K562 (cell line): Measurements from ENCODE around the gene LRP1B. TPM values are rescaled to one million over a fixed set of nuclear protein-coding genes. Genes with fewer than 3 reads are reported as not detected.

Experiments
- ATAC-seq: fragments of 200-7000 bp; cut with Tn5 transposase; 3 replicates; pipeline ENCODE4 v1.9.1; 2020; ENCODE audit warnings: moderate library complexity
- BruUV-seq: library from RNA; stranded (reverse); fragments of 400-500 nt; replicated peaks from 2 replicates; lab custom pipeline; 2021; lab: Mats Ljungman, UMichigan
- CTCF ChIA-PET: fragments of 300-600 bp; formaldehyde crosslinking; extraction: SDS; loops from one replicate; lab custom pipeline; 2021; ENCODE audit warnings: low intra/inter-chr PET ratio; lab: Yijun Ruan, JAX
- POLR2A ChIA-PET: fragments of 300-600, 350-650 bp; sonication (Branson Sonifier 250); formaldehyde crosslinking; extraction: SDS; loops from one replicate; lab custom pipeline; 2021; ENCODE audit warnings: antibody characterized with exemption, inconsistent platforms; lab: Yijun Ruan, JAX
- DNase-seq, 4 experiments: peaks; one replicate each; pipeline versions ENCODE4 v3.0.0 to v3.0.0-alpha.2; 2011 to 2018; ENCODE audit warnings: low spot score in 3 of 4, mixed read lengths in 3 of 4; ENCODE audit errors: extremely low read depth in 1 of 4
- FAIRE-seq: peaks from 2 replicates; lab custom pipeline; 2011; peaks lifted over from hg19 to GRCh38; lab: Jason Lieb, UNC
- H2AFZ ChIP-seq: 2 replicates; pipeline ENCODE4 v1.6.0; 2011; ENCODE audit warnings: low read depth, low read length, control low read depth, inconsistent platforms
- H3K27ac ChIP-seq: fragments of 200-600 bp; 3 replicates; pipeline ENCODE4 v1.8.0; 2011; ENCODE audit warnings: low read depth, mild to moderate bottlenecking, control low read depth, inconsistent platforms, low read length, moderate library complexity, mixed read lengths; ENCODE audit errors: extremely low read depth
- H3K27me3 ChIP-seq, 2 experiments: fragments of 300-600 bp in 1 of 2; 2 replicates in 1 of 2; 3 replicates in 1 of 2; pipeline versions ENCODE4 v1.6.0 to v1.8.0; 2011; ENCODE audit warnings: inconsistent platforms in 2 of 2, low read length in 2 of 2, mild to moderate bottlenecking in 1 of 2, mixed read lengths in 1 of 2, moderate library complexity in 1 of 2; ENCODE audit not compliant: control insufficient read depth in 2 of 2, insufficient read depth in 2 of 2
- H3K36me3 ChIP-seq: fragments of 300-600 bp; 3 replicates; pipeline ENCODE4 v1.8.0; 2011; ENCODE audit warnings: mild to moderate bottlenecking, low read length, inconsistent platforms; ENCODE audit not compliant: control insufficient read depth, insufficient read depth
- H3K4me1 ChIP-seq, 2 experiments: fragments of 200-600 bp in 1 of 2; replicated peaks in 1 of 2; 2 replicates in 1 of 2; 3 replicates in 1 of 2; pipeline versions ENCODE4 v1.5.1 to v1.8.0; 2011; ENCODE audit warnings: inconsistent platforms in 2 of 2, low read length in 2 of 2, mild to moderate bottlenecking in 1 of 2, mixed read lengths in 1 of 2, moderate library complexity in 1 of 2; ENCODE audit not compliant: control insufficient read depth in 2 of 2, insufficient read depth in 2 of 2
- H3K4me2 ChIP-seq: 2 replicates; pipeline ENCODE4 v1.6.1; 2011; ENCODE audit warnings: low read length, control low read depth, inconsistent platforms, mixed read lengths; ENCODE audit not compliant: insufficient read depth
- H3K4me3 ChIP-seq: fragments of 200-600 bp; sonication (generic), shearing (Covaris generic); 2 replicates; pipeline ENCODE4 v1.5.1; 2016; ENCODE audit warnings: control low read depth, inconsistent platforms
- H3K79me2 ChIP-seq: fragments of 200-600 bp; 3 replicates; pipeline ENCODE4 v1.8.0; 2011; ENCODE audit warnings: low read length, inconsistent platforms; ENCODE audit not compliant: control insufficient read depth, insufficient read depth
- H3K9ac ChIP-seq, 2 experiments: 2 replicates each; pipeline versions ENCODE4 v1.6.0 to v1.6.1; 2011; ENCODE audit warnings: low read depth in 2 of 2, low read length in 2 of 2, control low read depth in 1 of 2, inconsistent platforms in 1 of 2, mild to moderate bottlenecking in 1 of 2, mixed read lengths in 1 of 2; ENCODE audit not compliant: insufficient read depth in 1 of 2
- H3K9me1 ChIP-seq: one replicate; pipeline ENCODE4 v1.6.0; 2011; ENCODE audit warnings: inconsistent platforms, mild to moderate bottlenecking, low read length, moderate library complexity; ENCODE audit not compliant: control insufficient read depth, insufficient read depth
- H3K9me3 ChIP-seq: replicated peaks from 2 replicates; pipeline ENCODE4 v1.5.1; 2011; ENCODE audit warnings: low read depth, low read length, inconsistent platforms; ENCODE audit not compliant: control insufficient read depth, insufficient read depth
- H4K20me1 ChIP-seq: replicated peaks from 2 replicates; pipeline ENCODE4 v1.6.1; 2011; ENCODE audit warnings: low read length, inconsistent platforms, mixed read lengths; ENCODE audit not compliant: control insufficient read depth, insufficient read depth
- CREM ChIP-seq: IDR thresholded peaks from 2 replicates; pipeline ENCODE4 v1.6.1; 2014; ENCODE audit warnings: antibody characterized with exemption, low read depth
- DDX20 ChIP-seq: fragments of 450-650 bp; IDR thresholded peaks from 2 replicates; pipeline ENCODE4 v1.6.1; 2016; ENCODE audit warnings: missing genetic modification characterization, low read depth, mild to moderate bottlenecking, missing compliant biosample characterization, moderate library complexity
- MAFG ChIP-seq: fragments of 450-650 bp; conservative IDR thresholded peaks from 2 replicates; pipeline ENCODE4 v1.6.1; 2016; ENCODE audit warnings: missing genetic modification characterization, missing compliant biosample characterization
- MAFK ChIP-seq: IDR thresholded peaks from 2 replicates; pipeline ENCODE4 v1.6.1; 2011; ENCODE audit warnings: low read length, improper control_type of control experiment
- MEF2A ChIP-seq: IDR thresholded peaks from 2 replicates; pipeline ENCODE4 v1.6.1; 2011; ENCODE audit warnings: low read depth, mild to moderate bottlenecking, low read length, moderate library complexity; ENCODE audit not compliant: control insufficient read depth
- NR1H2 ChIP-seq: sonication (generic); formaldehyde crosslinking; IDR thresholded peaks from 2 replicates; pipeline ENCODE4 v1.4.0; 2020; ENCODE audit warnings: mild to moderate bottlenecking, missing genetic modification reagents
- PCBP2 ChIP-seq: fragments of 200-400 bp; formaldehyde crosslinking; IDR thresholded peaks from 2 replicates; pipeline ENCODE4 v1.6.1; 2018; ENCODE audit warnings: low read length, low read depth, mild to moderate bottlenecking, moderate library complexity; ENCODE audit not compliant: poor library complexity, severe bottlenecking
- PTBP1 ChIP-seq: fragments of 200-400 bp; formaldehyde crosslinking; IDR thresholded peaks from 2 replicates; pipeline ENCODE4 v1.6.1; 2017; ENCODE audit warnings: low read depth, low read length
- TAF9B ChIP-seq: fragments of 450-650 bp; IDR thresholded peaks from 2 replicates; pipeline ENCODE4 v1.6.1; 2018; ENCODE audit warnings: mild to moderate bottlenecking; ENCODE audit not compliant: partially characterized antibody
- TOE1 ChIP-seq, 2 experiments: fragments of 450-650 bp in 1 of 2; sonication (generic) in 1 of 2; formaldehyde crosslinking in 1 of 2; IDR thresholded peaks; 2 replicates each; pipeline versions ENCODE4 v1.7.1 to v1.8.0; 2016 to 2022; ENCODE audit warnings: borderline replicate concordance in 2 of 2, mild to moderate bottlenecking in 2 of 2, antibody characterized with exemption in 1 of 2, inconsistent platforms in 1 of 2, low read depth in 1 of 2, missing genetic modification reagents in 1 of 2, moderate library complexity in 1 of 2
- ZNF316 ChIP-seq: fragments of 450-650 bp; IDR thresholded peaks from 2 replicates; pipeline ENCODE4 v1.6.1; 2016
- ZNF561 ChIP-seq: fragments of 450-650 bp; formaldehyde crosslinking; conservative IDR thresholded peaks from 2 replicates; pipeline ENCODE4 v1.4.0; 2020; ENCODE audit warnings: mild to moderate bottlenecking, moderate library complexity
- WGBS: fragments of 100-300 bp; shearing (Covaris generic); methylation state at CpG from one replicate; pipeline ENCODE4 v1.1.6; 2016; ENCODE audit warnings: low coverage, mixed read lengths; ENCODE audit not compliant: insufficient coverage; ENCODE audit errors: missing lambda C conversion rate; 5-methylcytosine and 5-hydroxymethylcytosine counted together
- in situ Hi-C: fragments of 300-500 bp; cut with MboI; formaldehyde crosslinking; loops from 4 replicates; pipeline ENCODE4 v1.15.0; 2018; ENCODE audit warnings: inconsistent platforms, mixed read lengths
- intact Hi-C: fragments of 100-400 bp; cut with micrococcal nuclease; formaldehyde crosslinking; loops from 2 replicates; pipeline ENCODE4 v1.14.2; 2022
- polyA plus RNA-seq, 8 experiments: library from polyadenylated mRNA; depleted of rRNA in 4 of 8; stranded (reverse) in 5 of 8; unstranded in 3 of 8; fragments of >200 nt; fragmentation: Nextera tagmentation in 2 of 8; fragmentation: Illumina TruSeq in 1 of 8; extraction: Ambion mirVana in 2 of 8; extraction: Trizol in 1 of 8; gene quantifications; 2 replicates each; pipeline versions ENCODE4 v1.2.1 to v1.2.3, GENCODE V29; 2011 to 2014; ENCODE audit warnings: inconsistent platforms in 1 of 8, missing spikeins in 1 of 8
- total RNA-seq, 7 experiments: library from RNA; depleted of rRNA in 6 of 7; stranded (reverse); fragments of >200 nt in 6 of 7; fragmentation: Illumina TruSeq in 2 of 7; extraction: Trizol in 2 of 7; gene quantifications; 2 replicates each; pipeline versions ENCODE4 v1.2.1 to v1.2.3, GENCODE V29; 2011 to 2021; ENCODE audit warnings: low replicate concordance in 1 of 7
- TF ChIP-seq, protein P1 (sequence below): fragments of 450-650 bp; IDR thresholded peaks from one replicate; pipeline ENCODE4 v1.6.1; 2018; ENCODE audit warnings: mild to moderate bottlenecking, moderate library complexity; ENCODE audit not compliant: partially characterized antibody
- TF ChIP-seq, protein P2 (sequence below), 3 experiments: fragments of 200-800 bp in 1 of 3; fragments of 250-450 bp in 1 of 3; fragments of 450-650 bp in 1 of 3; sonication (Bioruptor Pico) in 1 of 3; sonication (Bioruptor generic) in 1 of 3; formaldehyde crosslinking in 1 of 3; IDR thresholded peaks; 2 replicates each; pipeline versions ENCODE4 v1.6.1 to v1.8.0; 2016 to 2022; ENCODE audit warnings: mild to moderate bottlenecking in 2 of 3, missing genetic modification characterization in 2 of 3, missing compliant biosample characterization in 1 of 3, moderate library complexity in 1 of 3
- TF ChIP-seq, protein P3 (sequence below): IDR thresholded peaks from 2 replicates; pipeline ENCODE4 v1.6.1; 2011; ENCODE audit warnings: borderline replicate concordance, low read depth, mild to moderate bottlenecking, moderate library complexity, low read length; ENCODE audit not compliant: insufficient read depth, poor library complexity, severe bottlenecking

Gene LRP1B
- total and polyA plus RNA-seq, 9 of the 15 experiments (the other 6 are each of a cell fraction or from before 2014, with no cell fraction given): not detected

DNA sequence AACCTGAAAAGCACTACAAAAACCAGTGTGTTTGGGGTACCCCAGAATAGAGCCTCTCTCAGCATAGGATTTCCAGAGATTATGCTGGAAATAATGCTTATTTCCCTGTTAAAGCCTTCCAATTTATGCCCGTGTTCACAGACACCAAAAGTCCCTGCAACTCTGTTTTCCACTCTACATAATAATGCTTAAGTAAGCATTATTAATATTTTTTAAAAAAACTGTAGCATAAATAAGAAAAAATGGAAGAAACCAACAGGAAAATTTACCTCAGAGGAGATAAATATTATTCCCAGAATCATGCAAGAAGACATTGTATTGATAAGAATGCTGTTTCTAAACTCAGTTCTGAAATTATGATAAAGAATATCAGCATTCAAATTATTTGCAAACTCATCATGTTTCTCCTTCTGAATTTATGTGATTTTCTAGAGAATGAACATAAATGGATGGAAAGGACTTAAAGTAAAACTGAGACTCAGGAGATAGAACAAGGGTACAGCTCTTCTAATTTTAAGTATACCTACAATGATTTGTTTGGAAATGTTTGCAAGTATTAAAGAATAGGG lies 241.7 kb downstream of the LRP1B start:
- no peaks in the 10 kb centered on the region for H3K9me1 ChIP-seq
- FAIRE-seq (no peak), DNase-seq (no peak), ATAC-seq (no peak)
- no peaks in the 10 kb centered on the region for H3K4me1 ChIP-seq
- no peak overlapping the region for H3K27ac ChIP-seq
- no TSS peak for BruUV-seq
- intact Hi-C loops: no loop called here
- 0% methylated on average over 1 of the region's 1 CpG for WGBS
- no peak overlapping the region for H3K4me3 ChIP-seq
- H3K36me3 ChIP-seq: no peaks in the 10 kb centered on the region
- H2AFZ ChIP-seq: no peak overlapping the region
- no peak overlapping the region for H3K9ac ChIP-seq
- H3K27me3 ChIP-seq: no peaks in the 10 kb centered on the region
- in situ Hi-C loops: no loop called here
- no peaks in the 10 kb centered on the region for H3K79me2 ChIP-seq
- H4K20me1 ChIP-seq: no peaks in the 10 kb centered on the region
- ChIA-PET CTCF (no interaction called here), POLR2A (no interaction called here)
- H3K4me2 ChIP-seq: no peak overlapping the region
- H3K9me3 ChIP-seq: no peaks in the 10 kb centered on the region
- TF ChIP-seq, protein P1, sequence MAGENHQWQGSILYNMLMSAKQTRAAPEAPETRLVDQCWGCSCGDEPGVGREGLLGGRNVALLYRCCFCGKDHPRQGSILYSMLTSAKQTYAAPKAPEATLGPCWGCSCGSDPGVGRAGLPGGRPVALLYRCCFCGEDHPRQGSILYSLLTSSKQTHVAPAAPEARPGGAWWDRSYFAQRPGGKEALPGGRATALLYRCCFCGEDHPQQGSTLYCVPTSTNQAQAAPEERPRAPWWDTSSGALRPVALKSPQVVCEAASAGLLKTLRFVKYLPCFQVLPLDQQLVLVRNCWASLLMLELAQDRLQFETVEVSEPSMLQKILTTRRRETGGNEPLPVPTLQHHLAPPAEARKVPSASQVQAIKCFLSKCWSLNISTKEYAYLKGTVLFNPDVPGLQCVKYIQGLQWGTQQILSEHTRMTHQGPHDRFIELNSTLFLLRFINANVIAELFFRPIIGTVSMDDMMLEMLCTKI: no peak
- no peak for TF ChIP-seq TAF9B
- TF ChIP-seq MEF2A: no peak
- 0 out of 2 replicates have a peak, but pooled peaks have one; percentile 29 for TF ChIP-seq MAFG (tag)
- no peak for TF ChIP-seq NR1H2 (CRISPR knock-in tag)
- TF ChIP-seq, protein P2, sequence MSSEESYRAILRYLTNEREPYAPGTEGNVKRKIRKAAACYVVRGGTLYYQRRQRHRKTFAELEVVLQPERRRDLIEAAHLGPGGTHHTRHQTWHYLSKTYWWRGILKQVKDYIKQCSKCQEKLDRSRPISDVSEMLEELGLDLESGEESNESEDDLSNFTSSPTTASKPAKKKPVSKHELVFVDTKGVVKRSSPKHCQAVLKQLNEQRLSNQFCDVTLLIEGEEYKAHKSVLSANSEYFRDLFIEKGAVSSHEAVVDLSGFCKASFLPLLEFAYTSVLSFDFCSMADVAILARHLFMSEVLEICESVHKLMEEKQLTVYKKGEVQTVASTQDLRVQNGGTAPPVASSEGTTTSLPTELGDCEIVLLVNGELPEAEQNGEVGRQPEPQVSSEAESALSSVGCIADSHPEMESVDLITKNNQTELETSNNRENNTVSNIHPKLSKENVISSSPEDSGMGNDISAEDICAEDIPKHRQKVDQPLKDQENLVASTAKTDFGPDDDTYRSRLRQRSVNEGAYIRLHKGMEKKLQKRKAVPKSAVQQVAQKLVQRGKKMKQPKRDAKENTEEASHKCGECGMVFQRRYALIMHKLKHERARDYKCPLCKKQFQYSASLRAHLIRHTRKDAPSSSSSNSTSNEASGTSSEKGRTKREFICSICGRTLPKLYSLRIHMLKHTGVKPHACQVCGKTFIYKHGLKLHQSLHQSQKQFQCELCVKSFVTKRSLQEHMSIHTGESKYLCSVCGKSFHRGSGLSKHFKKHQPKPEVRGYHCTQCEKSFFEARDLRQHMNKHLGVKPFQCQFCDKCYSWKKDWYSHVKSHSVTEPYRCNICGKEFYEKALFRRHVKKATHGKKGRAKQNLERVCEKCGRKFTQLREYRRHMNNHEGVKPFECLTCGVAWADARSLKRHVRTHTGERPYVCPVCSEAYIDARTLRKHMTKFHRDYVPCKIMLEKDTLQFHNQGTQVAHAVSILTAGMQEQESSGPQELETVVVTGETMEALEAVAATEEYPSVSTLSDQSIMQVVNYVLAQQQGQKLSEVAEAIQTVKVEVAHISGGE (CRISPR knock-in tag; IDR thresholded peaks at IDR 0.05): no peak
- TF ChIP-seq PTBP1: no peak
- TF ChIP-seq TOE1 (IDR thresholded peaks at IDR 0.05; ENCODE audit: borderline replicate concordance): no peak
- no peak for TF ChIP-seq TOE1 (CRISPR knock-in tag; IDR thresholded peaks at IDR 0.05; ENCODE audit: borderline replicate concordance, low read depth)
- TF ChIP-seq PCBP2: no peak
- no peak for TF ChIP-seq CREM
- TF ChIP-seq DDX20 (tag): no peak
- TF ChIP-seq, protein P3, sequence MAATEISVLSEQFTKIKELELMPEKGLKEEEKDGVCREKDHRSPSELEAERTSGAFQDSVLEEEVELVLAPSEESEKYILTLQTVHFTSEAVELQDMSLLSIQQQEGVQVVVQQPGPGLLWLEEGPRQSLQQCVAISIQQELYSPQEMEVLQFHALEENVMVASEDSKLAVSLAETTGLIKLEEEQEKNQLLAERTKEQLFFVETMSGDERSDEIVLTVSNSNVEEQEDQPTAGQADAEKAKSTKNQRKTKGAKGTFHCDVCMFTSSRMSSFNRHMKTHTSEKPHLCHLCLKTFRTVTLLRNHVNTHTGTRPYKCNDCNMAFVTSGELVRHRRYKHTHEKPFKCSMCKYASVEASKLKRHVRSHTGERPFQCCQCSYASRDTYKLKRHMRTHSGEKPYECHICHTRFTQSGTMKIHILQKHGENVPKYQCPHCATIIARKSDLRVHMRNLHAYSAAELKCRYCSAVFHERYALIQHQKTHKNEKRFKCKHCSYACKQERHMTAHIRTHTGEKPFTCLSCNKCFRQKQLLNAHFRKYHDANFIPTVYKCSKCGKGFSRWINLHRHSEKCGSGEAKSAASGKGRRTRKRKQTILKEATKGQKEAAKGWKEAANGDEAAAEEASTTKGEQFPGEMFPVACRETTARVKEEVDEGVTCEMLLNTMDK: no peak
- TF ChIP-seq ZNF561 (CRISPR knock-in tag): no peak
- 0 out of 2 replicates have a peak, but pooled peaks have one; percentile 23 for TF ChIP-seq MAFK
- TF ChIP-seq ZNF316: peak; percentile 51; the same call in 1 of the 2 replicates
